Endothelial cell of umbilical vein (primary cell): ENCODE results near the gene CHN2. TPM values are rescaled to one million over a fixed set of nuclear protein-coding genes. Genes with fewer than 3 reads are reported as not detected.

Source experiments
- BruUV-seq: library from RNA; stranded (reverse); fragments of 400-500 nt; replicated peaks from 2 replicates; lab custom pipeline; 2021; lab: Mats Ljungman, UMichigan
- CTCF ChIA-PET: fragments of 300-600, 350-600 bp; sonication (Branson Sonifier 250); formaldehyde crosslinking; loops from one replicate; lab custom pipeline; 2021; ENCODE audit warnings: antibody characterized with exemption, inconsistent platforms; lab: Charles Lee
- POLR2A ChIA-PET: fragments of 300-600, 350-600 bp; sonication (Branson Sonifier 250); formaldehyde crosslinking; loops from one replicate; lab custom pipeline; 2021; ENCODE audit warnings: antibody characterized with exemption, inconsistent platforms; lab: Charles Lee
- DNase-seq: peaks from one replicate; pipeline ENCODE4 v3.0.0-alpha.2; 2011; ENCODE audit warnings: low read depth, low spot score
- FAIRE-seq: peaks from 2 replicates; lab custom pipeline; 2011; peaks lifted over from hg19 to GRCh38; lab: Jason Lieb, UNC
- H2AFZ ChIP-seq: 2 replicates; pipeline ENCODE4 v1.6.0; 2012; ENCODE audit warnings: low read depth, low read length, control low read depth, inconsistent platforms
- H3K27ac ChIP-seq: 2 replicates; pipeline ENCODE4 v1.5.1; 2011; ENCODE audit warnings: low read depth, mild to moderate bottlenecking, control low read depth, low read length, moderate library complexity; ENCODE audit not compliant: insufficient read depth
- H3K27me3 ChIP-seq, 2 experiments: 2 replicates each; pipeline versions ENCODE4 v1.6.0 to v1.6.1; 2011; ENCODE audit warnings: low read length in 2 of 2, mixed read lengths in 1 of 2; ENCODE audit not compliant: control insufficient read depth in 2 of 2, insufficient read depth in 2 of 2
- H3K36me3 ChIP-seq, 2 experiments: 2 replicates in 1 of 2; 3 replicates in 1 of 2; pipeline ENCODE4 v1.5.1; 2011; ENCODE audit warnings: low read length in 2 of 2, mild to moderate bottlenecking in 1 of 2, moderate library complexity in 1 of 2; ENCODE audit not compliant: control insufficient read depth in 2 of 2, insufficient read depth in 2 of 2; ENCODE audit errors: extremely low read depth in 1 of 2
- H3K4me1 ChIP-seq: 3 replicates; pipeline ENCODE4 v1.5.1; 2011; ENCODE audit warnings: mild to moderate bottlenecking, low read length; ENCODE audit not compliant: control insufficient read depth, insufficient read depth; ENCODE audit errors: extremely low read depth
- H3K4me2 ChIP-seq: 2 replicates; pipeline ENCODE4 v1.6.1; 2011; ENCODE audit warnings: low read length, control low read depth, mixed read lengths; ENCODE audit not compliant: insufficient read depth
- H3K4me3 ChIP-seq, 3 experiments: fragments of 200-600 bp in 1 of 3; sonication (generic), shearing (Covaris generic) in 1 of 3; replicated peaks in 1 of 3; 2 replicates each; pipeline ENCODE4 v1.5.1; 2011 to 2016; ENCODE audit warnings: control low read depth in 3 of 3, low read length in 3 of 3, mild to moderate bottlenecking in 2 of 3, inconsistent platforms in 1 of 3, low read depth in 1 of 3, moderate library complexity in 1 of 3; ENCODE audit not compliant: insufficient read depth in 1 of 3
- H3K79me2 ChIP-seq: 2 replicates; pipeline ENCODE4 v1.6.0; 2012; ENCODE audit warnings: low read length, inconsistent platforms; ENCODE audit not compliant: control insufficient read depth, insufficient read depth
- H3K9ac ChIP-seq: replicated peaks from 2 replicates; pipeline ENCODE3; 2011; ENCODE audit warnings: low read length, control low read depth; ENCODE audit not compliant: insufficient read depth; ENCODE audit errors: extremely low read depth
- H3K9me1 ChIP-seq: replicated peaks from 3 replicates; pipeline ENCODE4 v1.6.0; 2011; ENCODE audit warnings: mild to moderate bottlenecking, low read length; ENCODE audit not compliant: control insufficient read depth, insufficient read depth; ENCODE audit errors: extremely low read depth
- H3K9me3 ChIP-seq: replicated peaks from 2 replicates; pipeline ENCODE4 v1.5.1; 2012; ENCODE audit warnings: low read length, inconsistent platforms; ENCODE audit not compliant: control insufficient read depth, insufficient read depth
- H4K20me1 ChIP-seq: replicated peaks from 2 replicates; pipeline ENCODE3; 2011; ENCODE audit warnings: mild to moderate bottlenecking, low read length; ENCODE audit not compliant: control insufficient read depth, insufficient read depth; ENCODE audit errors: extremely low read depth
- EZH2 ChIP-seq: IDR thresholded peaks from 2 replicates; pipeline ENCODE4 v1.6.1; 2012; ENCODE audit warnings: borderline replicate concordance, low read depth, mild to moderate bottlenecking, moderate library complexity, low read length, inconsistent platforms; ENCODE audit not compliant: severe bottlenecking
- FOS ChIP-seq: IDR thresholded peaks from 2 replicates; pipeline ENCODE4 v1.6.1; 2011; ENCODE audit warnings: mild to moderate bottlenecking, low read length, moderate library complexity, borderline replicate concordance; ENCODE audit not compliant: insufficient read depth
- GATA2 ChIP-seq: IDR thresholded peaks from 2 replicates; pipeline ENCODE4 v1.7.0; 2011; ENCODE audit warnings: low read depth, mild to moderate bottlenecking, moderate library complexity, mixed read lengths, low read length; ENCODE audit not compliant: insufficient read length, insufficient read depth
- JUN ChIP-seq: IDR thresholded peaks from 2 replicates; pipeline ENCODE4 v1.6.1; 2011; ENCODE audit warnings: borderline replicate concordance, low read depth; ENCODE audit not compliant: insufficient read length, insufficient read depth
- MYC ChIP-seq: IDR thresholded peaks from one replicate; pipeline ENCODE4 v1.6.1; 2011; ENCODE audit warnings: mild to moderate bottlenecking, low read depth, low read length
- POLR2A ChIP-seq: IDR thresholded peaks from 2 replicates; pipeline ENCODE4 v1.6.1; 2012; ENCODE audit warnings: low read depth, mild to moderate bottlenecking, control low read depth, low read length
- POLR2AphosphoS5 ChIP-seq: IDR thresholded peaks from 2 replicates; pipeline ENCODE4 v1.6.1; 2012; ENCODE audit warnings: low read depth, mild to moderate bottlenecking, control low read depth, low read length, moderate library complexity; ENCODE audit not compliant: insufficient read depth
- dilution Hi-C: fragments of 300-500 bp; cut with MboI; formaldehyde crosslinking; loops from one replicate; pipeline ENCODE4 v1.15.0; 2019; ENCODE audit warnings: low sequenced_read_pairs; ENCODE audit not compliant: extremely low pct_ligation_motif_present
- intact Hi-C: fragments of 100-400 bp; cut with micrococcal nuclease; formaldehyde crosslinking; loops from one replicate; pipeline ENCODE4 v1.10.0; 2022
- polyA plus RNA-seq, 4 experiments: library from polyadenylated mRNA; depleted of rRNA in 3 of 4; stranded (reverse) in 3 of 4; unstranded in 1 of 4; fragments of >200 nt; gene quantifications; 2 replicates each; pipeline versions ENCODE4 v1.2.1 to v1.2.3, GENCODE V29; 2011 to 2012; ENCODE audit warnings: missing spikeins in 1 of 4
- total RNA-seq: library from RNA; stranded (reverse); gene quantifications from 2 replicates; pipeline ENCODE4 v1.2.3, GENCODE V29; 2021
- TF ChIP-seq, protein P1 (sequence below): IDR thresholded peaks from 2 replicates; pipeline ENCODE4 v1.6.1; 2011; ENCODE audit not compliant: insufficient read depth, insufficient read length
- TF ChIP-seq, protein P2 (sequence below), 2 donors: IDR thresholded peaks; 1 replicate in 1 of 2; 2 replicates in 1 of 2; pipeline ENCODE4 v1.5.1; 2011; ENCODE audit warnings: low read length in 2 of 2, mild to moderate bottlenecking in 2 of 2, moderate library complexity in 2 of 2, control low read depth in 1 of 2, inconsistent platforms in 1 of 2, low read depth in 1 of 2; ENCODE audit not compliant: insufficient read depth in 1 of 2; ENCODE audit errors: extremely low read depth in 1 of 2

CHN2 gene
- total and polyA plus RNA-seq, 2 donors (not counting 3 experiments of a cell fraction or from before 2014, with no cell fraction given): 1.4 to 5.0 TPM

DNA sequence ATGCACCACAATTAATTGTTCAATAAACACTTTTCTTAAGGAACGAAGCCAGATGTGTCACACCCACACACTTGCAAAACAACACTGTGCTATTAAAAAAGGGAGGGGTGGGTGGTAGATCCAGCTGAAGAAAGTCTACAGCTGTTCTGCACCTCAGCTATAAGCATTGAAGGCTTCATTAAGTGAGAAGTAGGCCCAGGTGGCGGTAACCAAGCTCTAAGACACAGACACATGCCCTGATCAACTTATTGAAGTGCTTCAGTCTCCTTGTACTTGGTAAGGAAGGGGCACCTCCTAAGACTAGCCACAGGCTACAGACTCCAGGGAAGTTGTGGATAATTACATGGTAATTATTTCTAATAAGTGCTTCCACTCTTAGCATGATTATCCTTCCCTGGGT is 43.7 kb upstream of the CHN2 start:
- DNase-seq (no peak), FAIRE-seq (no peak)
- Histone ChIP-seq H4K20me1 (no peaks in the 10 kb centered on the region), H3K36me3 (no peaks in the 10 kb centered on the region), H3K4me1 (no peaks in the 10 kb centered on the region), H3K4me3 (no peak overlapping the region), H3K9me1 (no peaks in the 10 kb centered on the region), H3K9me3 (no peaks in the 10 kb centered on the region), H2AFZ (no peak overlapping the region), H3K27me3 (peaks cover 23 to 26% of the 10 kb centered on the region in 2 experiments), H3K79me2 (no peaks in the 10 kb centered on the region), H3K27ac (no peak overlapping the region), H3K4me2 (no peak overlapping the region), H3K9ac (no peak overlapping the region)
- no TSS peak for BruUV-seq
- POLR2A ChIA-PET: no interaction called here
- CTCF ChIA-PET: interaction anchor here (1.1 to 2.2 kb wide), 2 partner anchors 22 to 39 kb away, joined by 5 to 7 read pairs; no protein-coding TSS in a partner anchor
- TF ChIP-seq, protein P1, sequence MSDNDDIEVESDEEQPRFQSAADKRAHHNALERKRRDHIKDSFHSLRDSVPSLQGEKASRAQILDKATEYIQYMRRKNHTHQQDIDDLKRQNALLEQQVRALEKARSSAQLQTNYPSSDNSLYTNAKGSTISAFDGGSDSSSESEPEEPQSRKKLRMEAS: no peak
- TF ChIP-seq MYC (no peak), POLR2A (no peak), GATA2 (no peak), JUN (no peak), POLR2AphosphoS5 (no peak), FOS (no peak), EZH2 (no peak)
- TF ChIP-seq, protein P2, sequence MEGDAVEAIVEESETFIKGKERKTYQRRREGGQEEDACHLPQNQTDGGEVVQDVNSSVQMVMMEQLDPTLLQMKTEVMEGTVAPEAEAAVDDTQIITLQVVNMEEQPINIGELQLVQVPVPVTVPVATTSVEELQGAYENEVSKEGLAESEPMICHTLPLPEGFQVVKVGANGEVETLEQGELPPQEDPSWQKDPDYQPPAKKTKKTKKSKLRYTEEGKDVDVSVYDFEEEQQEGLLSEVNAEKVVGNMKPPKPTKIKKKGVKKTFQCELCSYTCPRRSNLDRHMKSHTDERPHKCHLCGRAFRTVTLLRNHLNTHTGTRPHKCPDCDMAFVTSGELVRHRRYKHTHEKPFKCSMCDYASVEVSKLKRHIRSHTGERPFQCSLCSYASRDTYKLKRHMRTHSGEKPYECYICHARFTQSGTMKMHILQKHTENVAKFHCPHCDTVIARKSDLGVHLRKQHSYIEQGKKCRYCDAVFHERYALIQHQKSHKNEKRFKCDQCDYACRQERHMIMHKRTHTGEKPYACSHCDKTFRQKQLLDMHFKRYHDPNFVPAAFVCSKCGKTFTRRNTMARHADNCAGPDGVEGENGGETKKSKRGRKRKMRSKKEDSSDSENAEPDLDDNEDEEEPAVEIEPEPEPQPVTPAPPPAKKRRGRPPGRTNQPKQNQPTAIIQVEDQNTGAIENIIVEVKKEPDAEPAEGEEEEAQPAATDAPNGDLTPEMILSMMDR (IDR thresholded peaks at IDR 0.05; ENCODE audit: extremely low read depth in 1 of 2, insufficient read depth in 1 of 2, low read depth in 1 of 2, low read length in 2 of 2): no peak
- intact Hi-C loops: no loop called here
- dilution Hi-C loops: no loop called here
